ENCODE data around the gene DYNC1H1. TPM values are rescaled to one million over a fixed set of nuclear protein-coding genes. Genes with fewer than 3 reads are reported as not detected.

DYNC1H1 gene
- total RNA-seq, 2 experiments from 2014 or later, result 223 to 241 TPM

DNA sequence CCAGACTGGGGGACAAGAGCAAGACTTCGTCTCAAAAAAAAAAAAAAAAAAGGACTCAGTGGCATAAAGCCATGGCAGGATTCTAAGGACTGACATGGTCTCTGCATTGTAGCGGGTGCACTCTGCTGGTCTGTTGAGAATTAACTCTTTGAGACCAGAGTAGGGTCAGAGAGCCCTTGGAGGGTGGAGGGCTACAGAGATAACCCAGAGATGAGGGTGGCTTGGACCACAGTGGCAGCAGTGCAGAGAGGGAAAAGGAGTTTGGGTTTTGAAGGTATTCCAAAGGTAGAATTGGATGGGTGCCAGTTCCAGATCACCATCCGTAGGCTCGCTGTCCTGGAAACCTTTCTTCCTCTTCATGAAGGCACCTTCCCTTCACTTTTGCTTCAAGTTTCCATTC, 14.3 kb upstream of the DYNC1H1 start:
- Mint-ChIP-seq H3K4me1 (peaks cover 26% of the 10 kb centered on the region), H3K4me3 (no peak overlapping the region), H3K36me3 (ENCODE audit: low read depth) (no peaks in the 10 kb centered on the region), H3K27ac (no peak overlapping the region), H3K9me3 (no peaks in the 10 kb centered on the region), H3K27me3 (peaks cover 7% of the 10 kb centered on the region)
- POLR2A ChIA-PET, result interaction anchor here (3.5 kb wide), 1 partner anchor 243 kb away, joined by 23 read pairs; no protein-coding TSS in a partner anchor
- no peak for DNase-seq
- CTCF ChIA-PET, result interaction anchor here (0.9 to 2.2 kb wide), 4 partner anchors 10 to 367 kb away, joined by 3 to 11 read pairs (median 5); no protein-coding TSS in a partner anchor

DNA sequence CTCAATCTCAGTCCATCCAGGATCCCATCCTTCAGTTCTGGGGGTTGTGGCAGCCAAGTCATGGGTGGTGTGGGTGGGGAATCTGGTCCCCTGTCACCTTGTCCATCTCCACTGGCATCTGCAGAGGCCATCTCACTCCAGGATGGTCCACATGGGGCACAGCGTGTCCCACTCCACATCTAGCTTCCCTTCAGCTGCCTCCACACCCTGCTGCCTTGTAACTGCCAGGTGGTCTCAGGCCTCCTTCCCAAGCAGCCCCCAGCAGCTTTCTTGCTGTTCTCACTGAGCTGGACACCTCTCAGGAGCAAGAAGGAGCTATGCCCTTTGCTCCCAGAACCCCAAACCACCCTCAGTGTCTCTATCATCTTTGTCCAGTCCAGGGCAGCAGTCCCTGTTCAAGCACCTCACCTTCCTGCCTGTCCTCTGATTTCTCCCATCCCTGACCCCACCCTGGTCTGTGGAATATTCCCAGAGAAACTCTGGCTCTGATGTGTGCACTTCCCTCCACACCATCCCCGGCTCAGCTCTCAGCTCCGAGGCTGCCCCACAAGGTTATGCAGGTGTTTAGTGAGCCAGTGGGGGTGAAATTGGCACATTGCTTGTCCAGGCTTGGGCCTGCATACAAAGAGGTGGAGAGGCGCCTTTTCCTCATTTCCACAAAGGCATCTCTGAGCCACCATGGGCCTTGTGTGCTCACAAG, 13.7 kb upstream of the DYNC1H1 start:
- CTCF ChIA-PET, result interaction anchor here (1.5 to 2.2 kb wide), 2 partner anchors 9 to 244 kb away, joined by 4 to 11 read pairs; no protein-coding TSS in a partner anchor
- Mint-ChIP-seq H3K9me3 (no peaks in the 10 kb centered on the region), H3K36me3 (ENCODE audit: low read depth) (no peaks in the 10 kb centered on the region), H3K27ac (no peak overlapping the region), H3K4me1 (peaks cover 26% of the 10 kb centered on the region), H3K27me3 (peaks cover 3% of the 10 kb centered on the region), H3K4me3 (no peak overlapping the region)
- POLR2A ChIA-PET, result interaction anchor here (1.2 kb wide), 1 partner anchor 14 kb away, joined by 3 read pairs; no protein-coding TSS in a partner anchor
- no peak for DNase-seq

DNA sequence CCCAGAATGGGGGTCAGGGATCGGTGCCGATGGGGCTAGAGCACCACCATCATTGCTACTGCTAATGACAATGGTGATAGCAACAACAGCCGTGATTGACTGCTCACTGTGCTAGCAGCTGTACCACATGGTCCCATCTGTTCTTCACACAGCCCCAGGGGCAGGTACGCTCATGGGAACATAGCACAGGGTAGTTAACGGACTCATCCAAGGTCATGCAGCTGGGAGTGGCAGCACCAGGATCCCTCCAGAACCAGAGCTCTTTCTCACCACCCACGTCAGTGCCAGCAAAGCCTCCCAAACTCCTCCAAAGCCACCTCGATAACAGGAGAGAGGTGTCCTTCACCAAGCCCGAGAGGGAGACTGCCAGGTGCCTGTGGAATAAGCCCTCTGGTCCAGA, 11.2 kb upstream of the DYNC1H1 start:
- POLR2A ChIA-PET, result no interaction called here
- no peak overlapping the region for H3K4me3 Mint-ChIP-seq
- CTCF ChIA-PET, result interaction anchor here (1.0 to 1.6 kb wide), 2 partner anchors 9 to 182 kb away, joined by 4 to 8 read pairs; no protein-coding TSS in a partner anchor
- no peak overlapping the region for H3K27ac Mint-ChIP-seq
- DNase-seq, result no peak
- no peaks in the 10 kb centered on the region for H3K9me3 Mint-ChIP-seq
- peaks cover 19% of the 10 kb centered on the region for H3K4me1 Mint-ChIP-seq
- no peaks in the 10 kb centered on the region for H3K36me3 Mint-ChIP-seq (ENCODE audit: low read depth)
- no peaks in the 10 kb centered on the region for H3K27me3 Mint-ChIP-seq

DNA sequence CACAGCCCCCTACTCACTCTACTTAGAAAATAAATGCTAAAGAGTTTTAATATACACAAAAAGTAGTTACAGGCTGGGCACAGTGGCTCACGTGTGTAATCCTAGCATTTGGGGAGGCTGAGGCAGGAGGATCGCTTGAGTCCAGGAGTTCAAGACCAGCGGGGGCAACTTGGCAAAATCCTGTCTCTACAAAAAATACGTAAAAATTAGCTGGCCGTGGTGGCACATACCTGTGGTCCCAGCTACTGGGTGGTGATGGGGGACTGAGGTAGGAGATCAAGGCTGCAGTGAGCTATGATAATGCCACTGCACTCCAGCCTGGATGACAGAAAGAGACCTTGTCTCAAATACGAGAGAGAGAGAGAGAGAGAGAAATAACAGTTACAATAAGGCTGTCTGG, 9.9 kb upstream of the DYNC1H1 start:
- Mint-ChIP-seq H3K4me1 (peaks cover 8% of the 10 kb centered on the region), H3K4me3 (no peak overlapping the region), H3K27me3 (no peaks in the 10 kb centered on the region), H3K27ac (no peak overlapping the region), H3K36me3 (ENCODE audit: low read depth) (no peaks in the 10 kb centered on the region), H3K9me3 (no peaks in the 10 kb centered on the region)
- ChIA-PET POLR2A (interaction anchor here (1.1 kb wide), 1 partner anchor 9 kb away, joined by 3 read pairs; no protein-coding TSS in a partner anchor), CTCF (no interaction called here)
- DNase-seq, result no peak

DNA sequence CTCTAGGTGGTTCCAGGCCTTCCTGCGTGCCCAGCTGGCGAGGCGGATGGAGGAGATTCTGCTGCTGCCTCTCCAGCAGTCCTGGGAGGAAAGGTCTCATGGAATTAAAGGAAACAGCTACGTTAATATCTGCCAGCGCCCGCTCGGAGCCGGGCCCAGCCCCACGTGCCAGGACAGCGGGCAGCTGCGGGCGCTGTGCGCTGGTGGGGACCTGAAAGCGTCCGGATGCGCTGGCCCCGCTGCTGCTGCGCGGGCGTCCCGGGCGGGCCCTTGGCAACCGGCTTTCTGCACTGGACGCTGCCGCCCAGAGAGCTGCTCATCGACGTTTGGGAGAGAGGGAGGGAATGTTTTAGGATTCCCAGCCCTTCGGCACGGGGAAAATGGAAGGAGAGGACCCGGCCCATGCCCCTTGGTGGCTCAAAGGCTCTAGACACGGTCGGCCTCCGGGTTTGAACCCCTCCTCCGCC, 8.6 kb upstream of the DYNC1H1 start:
- Mint-ChIP-seq H3K36me3 (ENCODE audit: low read depth) (no peaks in the 10 kb centered on the region), H3K27ac (no peak overlapping the region), H3K9me3 (no peaks in the 10 kb centered on the region), H3K4me3 (no peak overlapping the region), H3K27me3 (no peaks in the 10 kb centered on the region), H3K4me1 (peaks cover 12% of the 10 kb centered on the region)
- ChIA-PET CTCF (interaction anchor here (1.1 kb wide), 1 partner anchor 184 kb away, joined by 4 read pairs; no protein-coding TSS in a partner anchor), POLR2A (interaction anchor here (0.7 to 1.1 kb wide), 2 partner anchors 8 to 142 kb away, joined by 3 read pairs; no protein-coding TSS in a partner anchor)
- no peak for DNase-seq

DNA sequence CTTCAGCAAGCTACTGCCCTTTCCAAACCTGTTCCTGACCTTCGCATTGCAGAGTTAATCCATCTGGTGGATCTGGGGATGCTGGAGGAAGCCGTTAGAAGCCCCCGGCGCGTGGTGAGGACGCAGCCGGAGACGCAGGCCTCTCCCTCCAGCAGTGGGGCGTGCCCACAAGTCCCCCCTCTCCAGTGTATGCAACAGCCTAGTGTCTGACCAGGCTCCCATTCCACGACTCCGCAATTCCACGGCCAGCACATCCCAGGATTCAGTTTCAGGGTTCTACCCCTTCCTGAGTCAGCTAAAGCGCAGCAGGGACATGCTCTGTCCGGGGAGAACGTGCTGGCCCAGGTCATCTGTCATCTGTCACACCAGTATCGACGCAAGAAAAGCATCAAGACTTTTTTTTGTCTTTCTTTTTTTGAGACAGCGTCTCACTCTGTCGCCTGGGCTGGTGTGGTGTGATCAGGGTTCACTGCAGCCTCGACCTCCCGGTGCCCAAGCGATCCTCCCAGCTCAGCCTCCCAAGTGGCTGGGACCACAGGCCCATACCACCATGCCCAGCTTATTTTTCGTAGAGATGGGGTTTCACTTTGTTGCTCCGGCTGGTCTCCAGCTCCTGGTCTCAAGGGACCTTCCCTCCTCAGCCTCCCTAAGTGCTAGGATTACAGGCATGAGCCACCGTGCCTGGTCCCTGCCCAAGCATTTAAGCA, 8.0 kb upstream of the DYNC1H1 start:
- no peak overlapping the region for H3K27ac Mint-ChIP-seq

DNA sequence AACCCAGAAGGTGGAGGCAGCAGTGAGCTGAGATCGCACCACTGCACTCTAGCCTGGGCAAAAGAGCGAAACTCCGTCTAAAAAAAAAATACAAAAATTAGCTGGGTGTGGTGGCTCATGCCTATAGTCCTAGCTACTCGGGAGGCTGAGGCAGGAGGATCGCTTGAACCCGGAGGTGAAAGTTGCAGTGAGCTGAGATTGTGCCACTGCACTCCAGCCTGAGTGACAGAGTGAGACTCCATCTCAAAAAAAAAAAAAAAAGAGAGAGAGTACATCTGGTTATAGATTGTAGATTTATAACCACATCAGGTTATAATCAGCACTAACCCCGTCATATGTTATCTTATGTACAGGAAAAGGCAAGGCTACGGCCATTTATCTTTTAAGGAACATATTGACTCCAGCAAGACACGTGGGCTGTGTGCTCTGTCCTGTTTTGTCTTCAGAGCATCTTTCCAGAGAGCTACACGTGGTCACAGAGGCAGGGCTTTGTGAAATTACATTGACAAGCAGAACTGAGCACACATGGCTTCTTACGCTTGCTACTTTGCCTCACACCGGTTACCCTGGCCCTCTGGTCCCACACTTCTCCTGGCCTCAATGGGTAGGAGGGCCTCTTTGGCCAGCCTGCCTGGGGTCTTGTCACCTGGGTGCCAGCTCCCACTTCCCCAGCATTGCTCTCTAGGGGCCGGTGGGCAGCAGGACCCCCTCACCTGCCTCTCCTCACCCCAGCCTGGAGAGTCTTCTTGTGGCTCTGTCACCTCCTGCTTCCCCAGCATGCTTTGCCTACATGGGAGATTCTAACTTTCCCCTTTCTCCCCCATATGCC, 6.8 kb upstream of the DYNC1H1 start:
- no peaks in the 10 kb centered on the region for H3K36me3 Mint-ChIP-seq (ENCODE audit: low read depth)
- no peaks in the 10 kb centered on the region for H3K9me3 Mint-ChIP-seq
- POLR2A ChIA-PET, result interaction anchor here (1.8 to 2.7 kb wide), 2 partner anchors 9 to 10 kb away, joined by 3 to 13 read pairs; no protein-coding TSS in a partner anchor
- H3K4me3 Mint-ChIP-seq, result no peak overlapping the region
- no peak overlapping the region for H3K27ac Mint-ChIP-seq
- H3K4me1 Mint-ChIP-seq, result peaks cover 13% of the 10 kb centered on the region
- peaks cover 4% of the 10 kb centered on the region for H3K27me3 Mint-ChIP-seq
- CTCF ChIA-PET, result interaction anchor here (0.6 to 1.3 kb wide), 4 partner anchors 9 to 251 kb away, joined by 3 to 5 read pairs (median 4); no protein-coding TSS in a partner anchor
- no peak for DNase-seq

More for the DNA sequence above, 8.0 kb upstream of the DYNC1H1 start:
- POLR2A ChIA-PET, result interaction anchor here (0.7 to 2.7 kb wide), 2 partner anchors 8 to 143 kb away, joined by 3 to 13 read pairs; no protein-coding TSS in a partner anchor
- CTCF ChIA-PET, result interaction anchor here (1.1 to 1.3 kb wide), 2 partner anchors 8 to 185 kb away, joined by 4 to 5 read pairs; no protein-coding TSS in a partner anchor
- DNase-seq, result no peak
- H3K27me3 Mint-ChIP-seq, result peaks cover 2% of the 10 kb centered on the region
- H3K4me1 Mint-ChIP-seq, result peaks cover 12% of the 10 kb centered on the region
- no peaks in the 10 kb centered on the region for H3K9me3 Mint-ChIP-seq
- H3K36me3 Mint-ChIP-seq (ENCODE audit: low read depth), result no peaks in the 10 kb centered on the region
- H3K4me3 Mint-ChIP-seq, result no peak overlapping the region

DNA sequence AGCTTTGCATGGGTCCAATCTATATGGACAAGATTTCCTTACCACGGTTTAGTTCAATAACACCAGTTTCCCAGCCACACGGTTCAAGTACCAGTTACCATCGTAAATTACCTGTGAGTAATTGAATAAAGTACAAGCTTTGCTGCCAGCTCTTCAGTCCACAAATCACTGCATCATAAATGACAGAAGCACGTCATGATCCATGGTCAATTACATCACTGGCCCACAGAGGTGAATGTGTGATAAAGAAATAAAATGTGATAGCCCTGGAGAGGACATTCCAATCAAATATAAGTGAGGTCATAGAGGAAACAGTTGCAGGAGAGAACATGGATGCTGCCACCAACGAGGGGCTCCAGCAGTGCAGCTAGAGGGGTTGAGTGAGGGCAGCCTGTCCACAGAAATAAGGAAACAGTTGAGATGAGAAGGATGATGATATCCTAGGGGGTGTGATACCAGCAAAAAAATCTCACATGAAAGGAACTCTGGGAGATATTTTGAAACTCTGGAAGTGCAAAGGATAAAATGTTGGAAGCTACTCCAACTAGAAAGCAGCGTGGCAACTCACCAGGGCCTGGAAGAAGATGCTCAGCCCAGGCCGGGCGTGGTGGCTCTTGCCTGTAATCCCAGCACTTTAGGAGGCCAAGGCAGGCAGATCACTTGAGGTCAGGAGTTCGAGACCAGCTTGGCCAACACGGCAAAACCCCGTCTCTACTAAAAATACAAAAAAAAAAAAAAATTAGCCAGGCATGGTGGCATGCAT, 5.8 kb upstream of the DYNC1H1 start:
- DNase-seq, result no peak
- CTCF ChIA-PET, result interaction anchor here (0.6 to 3.8 kb wide), 5 partner anchors 10 to 252 kb away, joined by 3 to 24 read pairs (median 3); no protein-coding TSS in a partner anchor
- peaks cover 4% of the 10 kb centered on the region for H3K27me3 Mint-ChIP-seq
- no peaks in the 10 kb centered on the region for H3K9me3 Mint-ChIP-seq
- H3K27ac Mint-ChIP-seq, result no peak overlapping the region
- no peak overlapping the region for H3K4me3 Mint-ChIP-seq
- peaks cover 13% of the 10 kb centered on the region for H3K4me1 Mint-ChIP-seq
- POLR2A ChIA-PET, result interaction anchor here (1.8 to 2.7 kb wide), 2 partner anchors 9 to 10 kb away, joined by 3 to 13 read pairs; no protein-coding TSS in a partner anchor
- H3K36me3 Mint-ChIP-seq (ENCODE audit: low read depth), result no peaks in the 10 kb centered on the region

DNA sequence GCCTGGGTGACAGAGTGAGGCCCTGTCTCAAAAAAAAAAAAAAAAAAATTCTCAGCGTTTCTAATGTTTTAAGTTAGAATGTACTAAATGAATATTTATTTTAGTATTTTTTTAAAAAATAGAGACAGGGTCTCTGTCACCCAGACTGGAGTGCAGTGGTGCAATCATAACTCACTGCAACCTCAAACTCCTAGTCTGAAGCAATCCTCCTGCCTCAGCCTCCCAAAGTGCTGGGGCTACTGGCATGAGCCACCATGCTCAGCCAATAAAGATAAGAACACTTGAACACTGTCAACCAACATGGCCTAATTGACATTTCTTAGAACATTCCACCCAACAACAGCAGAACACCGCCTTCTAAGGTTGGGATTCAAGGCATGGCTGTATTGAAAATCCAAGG, 5.1 kb upstream of the DYNC1H1 start:
- peaks cover 4% of the 10 kb centered on the region for H3K27me3 Mint-ChIP-seq
- no peak overlapping the region for H3K4me3 Mint-ChIP-seq
- peaks cover 18% of the 10 kb centered on the region for H3K4me1 Mint-ChIP-seq
- DNase-seq, result no peak
- POLR2A ChIA-PET, result interaction anchor here (1.8 to 2.7 kb wide), 2 partner anchors 8 to 10 kb away, joined by 3 to 13 read pairs; no protein-coding TSS in a partner anchor
- no peak overlapping the region for H3K27ac Mint-ChIP-seq
- CTCF ChIA-PET, result interaction anchor here (0.7 to 3.8 kb wide), 10 partner anchors 8 to 356 kb away, joined by 3 to 24 read pairs (median 3); no protein-coding TSS in a partner anchor
- no peaks in the 10 kb centered on the region for H3K9me3 Mint-ChIP-seq
- H3K36me3 Mint-ChIP-seq (ENCODE audit: low read depth), result no peaks in the 10 kb centered on the region

DNA sequence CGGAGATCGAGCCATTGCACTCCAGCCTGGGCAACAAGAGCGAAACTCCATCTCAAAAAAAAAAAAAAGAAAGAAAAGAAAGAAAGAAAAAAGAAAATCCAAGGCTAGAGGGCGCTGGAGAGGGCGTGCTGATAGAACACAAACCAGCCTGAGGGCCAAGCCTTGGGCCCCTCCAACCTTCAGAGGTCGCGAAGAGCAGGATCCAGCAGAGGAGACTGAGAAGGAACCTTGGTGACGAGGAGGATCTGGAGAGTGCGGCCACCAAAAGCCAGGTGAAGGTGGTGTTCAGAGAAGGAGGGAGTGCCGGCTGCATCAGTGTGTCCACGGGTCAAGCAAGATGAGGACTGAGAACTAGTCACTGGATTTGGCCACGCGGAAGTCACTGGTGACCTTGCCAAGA, 4.1 kb upstream of the DYNC1H1 start:
- Mint-ChIP-seq H3K36me3 (ENCODE audit: low read depth) (no peaks in the 10 kb centered on the region), H3K27ac (no peak overlapping the region), H3K4me1 (peaks cover 18% of the 10 kb centered on the region), H3K27me3 (peaks cover 4% of the 10 kb centered on the region), H3K4me3 (no peak overlapping the region), H3K9me3 (no peaks in the 10 kb centered on the region)
- ChIA-PET POLR2A (interaction anchor here (1.4 to 1.6 kb wide), 2 partner anchors 11 to 129 kb away, joined by 4 to 7 read pairs; no protein-coding TSS in a partner anchor), CTCF (interaction anchor here (0.7 to 3.8 kb wide), 11 partner anchors 9 to 356 kb away, joined by 3 to 24 read pairs (median 3); no protein-coding TSS in a partner anchor)
- peak; percentile 35 for DNase-seq

DNA sequence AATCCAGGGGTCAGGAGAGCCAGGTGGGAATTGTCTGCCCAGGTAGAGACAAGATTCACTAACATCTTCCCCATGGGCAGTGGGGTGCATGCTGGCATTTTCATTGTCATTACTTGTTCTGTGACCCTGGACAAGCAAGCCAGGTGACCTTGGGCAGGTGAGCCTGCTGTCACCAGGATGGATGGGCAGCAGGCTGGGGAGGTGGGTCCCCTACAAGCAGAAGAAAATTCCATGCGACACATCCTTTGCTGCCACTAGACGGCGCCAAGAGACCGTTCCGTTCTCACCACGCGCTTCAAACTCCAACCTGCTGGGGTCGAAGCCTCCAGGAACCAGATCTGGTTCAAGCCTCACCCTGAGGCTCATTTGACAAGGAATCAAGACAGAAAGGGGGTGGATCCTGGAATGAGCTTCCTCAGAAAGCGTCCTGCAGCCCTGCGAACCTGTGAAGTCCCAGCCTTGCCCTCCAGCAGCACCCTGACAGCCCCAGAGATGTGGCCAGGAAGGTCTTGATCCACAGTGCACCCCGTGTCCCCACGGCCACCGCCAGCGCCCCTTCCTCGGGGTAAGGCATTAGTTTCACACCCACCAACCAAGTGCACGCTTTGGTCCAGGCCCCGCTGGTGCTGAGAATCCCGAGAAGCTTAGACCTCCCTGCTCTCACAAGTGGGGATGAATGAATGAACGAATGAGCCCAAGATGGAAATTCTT, 3.2 kb upstream of the DYNC1H1 start:
- ChIA-PET POLR2A (interaction anchor here (0.9 to 1.6 kb wide), 3 partner anchors 12 to 255 kb away, joined by 3 to 7 read pairs (median 4); no protein-coding TSS in a partner anchor), CTCF (interaction anchor here (0.5 to 3.8 kb wide), 13 partner anchors 8 to 355 kb away, joined by 3 to 24 read pairs (median 3); partner anchors contain the start of gene MOK)
- H3K9me3 Mint-ChIP-seq, result no peaks in the 10 kb centered on the region
- H3K27me3 Mint-ChIP-seq, result peaks cover 4% of the 10 kb centered on the region
- peaks cover 26% of the 10 kb centered on the region for H3K4me1 Mint-ChIP-seq
- no peak overlapping the region for H3K27ac Mint-ChIP-seq
- DNase-seq, result peak; percentile 80
- peaks cover 4% of the 10 kb centered on the region for H3K36me3 Mint-ChIP-seq (ENCODE audit: low read depth)
- no peak overlapping the region for H3K4me3 Mint-ChIP-seq

Measured in activated CD4-positive, alpha-beta memory T cell treated with anti-CD3 and anti-CD28 coated beads, Interleukin-2, amount 10 ng/mL, durations not matched to agents 7 days and 5 days (primary cell).